ENCODE data around the gene BACH2. TPM values are rescaled to one million over a fixed set of nuclear protein-coding genes. Genes with fewer than 3 reads are reported as not detected.
A peak's percentile ranks its signal among the peaks of the same experiment; 100 is the strongest.

The BACH2 gene
- polyA plus RNA-seq, 1 of the 3 experiments (the other 2 are of a cell fraction): 0.46 TPM

DNA sequence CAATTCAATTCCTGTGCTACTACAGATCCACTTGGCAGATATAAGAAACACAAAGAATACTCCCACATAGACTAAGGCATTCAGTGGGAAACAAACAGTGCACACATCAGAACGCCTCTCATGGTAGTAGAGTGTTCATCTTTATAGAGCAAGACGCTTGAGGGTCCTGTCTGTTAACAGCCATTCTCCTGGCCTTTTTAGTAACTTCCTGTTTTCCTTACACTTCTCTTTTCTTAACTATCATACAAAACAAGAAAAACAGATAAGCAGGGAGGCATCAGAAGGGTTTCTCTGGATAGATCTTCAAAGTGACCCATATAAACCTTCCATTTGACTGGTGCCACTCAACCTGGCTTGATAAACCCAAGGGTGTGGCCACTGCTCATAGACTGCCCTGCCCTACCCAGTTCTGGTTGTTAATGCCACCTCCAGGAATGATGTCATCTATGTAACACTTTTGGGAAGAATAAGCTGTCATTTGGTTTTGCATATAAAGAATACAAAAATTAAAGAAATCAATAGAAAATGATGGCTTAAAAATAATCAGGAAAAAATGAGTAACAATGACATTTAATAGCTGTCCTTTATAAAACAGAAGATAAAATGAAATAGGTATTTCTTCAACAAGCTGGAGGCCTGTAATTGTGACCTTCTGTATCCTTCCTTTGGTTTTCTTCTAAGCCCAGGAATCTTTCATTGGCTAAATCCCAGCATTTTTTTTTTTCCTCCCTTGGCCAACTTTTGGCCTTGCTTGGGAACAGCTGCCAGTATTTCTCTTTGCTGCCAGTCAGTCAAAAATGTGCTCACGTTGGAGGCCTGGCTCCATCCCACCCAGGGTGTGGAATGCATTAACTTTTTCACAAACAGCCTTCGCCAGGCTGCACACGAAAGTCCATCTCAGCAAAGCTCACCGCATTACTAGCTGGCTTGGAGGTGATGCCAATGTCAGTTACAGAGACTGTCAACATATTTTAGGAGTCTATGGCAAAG is 298.9 kb downstream of the BACH2 start:
- H3K27me3 ChIP-seq (ENCODE audit: insufficient read depth): no peaks in the 10 kb centered on the region
- no peaks in the 10 kb centered on the region for H3K36me3 ChIP-seq (replicated peaks in 1 of 2; ENCODE audit: control insufficient read depth in 1 of 2, insufficient read depth in 2 of 2, low read length in 1 of 2)
- ChIA-PET POLR2A (no interaction called here), CTCF (no interaction called here)
- WGBS (ENCODE audit: low lambda C conversion rate): 68% methylated on average over 6 of the region's 6 CpGs
- H4K20me1 ChIP-seq (ENCODE audit: insufficient read depth): no peaks in the 10 kb centered on the region
- H3K4me3 ChIP-seq (ENCODE audit: low read depth in 2 of 2, low read length in 1 of 2): no peak overlapping the region
- H3F3A ChIP-seq (replicated peaks; ENCODE audit: insufficient read depth): peaks cover 3% of the 10 kb centered on the region
- no peaks in the 10 kb centered on the region for H3K79me2 ChIP-seq (ENCODE audit: insufficient read depth)
- H3K9me2 ChIP-seq: no peaks in the 10 kb centered on the region
- H2AFZ ChIP-seq (ENCODE audit: low read depth): no peak overlapping the region
- peak overlapping the region; percentile 3 to 62; a peak in 3 of 4 replicates for H3K27ac ChIP-seq (ENCODE audit: low read depth in 2 of 2, low read length in 1 of 2)
- no peak overlapping the region for H3K9ac ChIP-seq
- TF ChIP-seq RFX5 (IDR thresholded peaks at IDR 0.05; ENCODE audit: low read length) (no peak), RCOR1 (IDR thresholded peaks at IDR 0.05; ENCODE audit: low read length) (no peak), ELF1 (IDR thresholded peaks at IDR 0.05) (no peak), JUND (IDR thresholded peaks at IDR 0.05) (0 out of 2 replicates have a peak, but pooled peaks have one; percentile 7), RXRA (IDR thresholded peaks at IDR 0.05; ENCODE audit: borderline replicate concordance, low read depth) (0 out of 2 replicates have a peak, but pooled peaks have one; percentile 10), MEF2A (IDR thresholded peaks at IDR 0.05; ENCODE audit: borderline replicate concordance, low read depth) (no peak), NFIC (IDR thresholded peaks at IDR 0.05; ENCODE audit: borderline replicate concordance) (peak; percentile 72), TEAD4 (IDR thresholded peaks at IDR 0.05; ENCODE audit: borderline replicate concordance, insufficient read depth) (0 out of 2 replicates have a peak, but pooled peaks have one; percentile 44), GATA2 (CRISPR knock-in tag; IDR thresholded peaks at IDR 0.05) (no peak), EP300 (IDR thresholded peaks at IDR 0.05; ENCODE audit: borderline replicate concordance in 1 of 2, low read depth in 1 of 2, low read length in 1 of 2) (peak in 1 of 2 experiments; percentile 40; a peak in 1 of 4 replicates), TCF12 (IDR thresholded peaks at IDR 0.05) (peak; percentile 66), SMC3 (IDR thresholded peaks at IDR 0.05; ENCODE audit: low read depth, low read length) (no peak)
- TF ChIP-seq, protein P1, sequence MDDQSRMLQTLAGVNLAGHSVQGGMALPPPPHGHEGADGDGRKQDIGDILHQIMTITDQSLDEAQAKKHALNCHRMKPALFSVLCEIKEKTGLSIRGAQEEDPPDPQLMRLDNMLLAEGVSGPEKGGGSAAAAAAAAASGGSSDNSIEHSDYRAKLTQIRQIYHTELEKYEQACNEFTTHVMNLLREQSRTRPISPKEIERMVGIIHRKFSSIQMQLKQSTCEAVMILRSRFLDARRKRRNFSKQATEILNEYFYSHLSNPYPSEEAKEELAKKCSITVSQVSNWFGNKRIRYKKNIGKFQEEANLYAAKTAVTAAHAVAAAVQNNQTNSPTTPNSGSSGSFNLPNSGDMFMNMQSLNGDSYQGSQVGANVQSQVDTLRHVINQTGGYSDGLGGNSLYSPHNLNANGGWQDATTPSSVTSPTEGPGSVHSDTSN (IDR thresholded peaks at IDR 0.05): peak; percentile 71
- DNase-seq: no peak
- peaks cover 0 to 16% of the 10 kb centered on the region in 2 experiments; a peak in 2 of 4 replicates for H3K4me1 ChIP-seq (ENCODE audit: control insufficient read depth in 1 of 2, insufficient read depth in 2 of 2, low read depth in 1 of 2, low read length in 1 of 2)
- H3K4me2 ChIP-seq: no peak overlapping the region
- no peaks in the 10 kb centered on the region for H3K9me3 ChIP-seq

DNA sequence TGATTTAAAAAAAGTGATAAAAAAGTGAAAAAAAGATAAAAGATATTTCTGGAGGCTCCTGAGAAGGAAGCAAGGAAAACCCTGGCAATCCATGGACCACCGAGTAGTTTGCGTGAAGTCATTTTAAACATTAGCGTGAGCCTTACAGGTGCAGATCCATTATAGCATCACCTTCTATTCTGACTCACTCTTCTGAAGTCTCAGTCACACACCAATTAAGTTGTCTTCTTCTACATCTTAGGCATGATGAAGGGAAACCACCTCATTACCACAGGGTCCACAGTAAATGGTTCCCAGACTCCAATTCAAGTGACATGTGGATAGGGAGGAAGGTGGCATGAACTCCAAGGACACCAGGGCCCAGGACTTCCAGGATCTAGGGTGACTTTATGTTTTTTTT is 303.2 kb downstream of the BACH2 start:
- H3K4me3 ChIP-seq (ENCODE audit: low read depth in 2 of 2, low read length in 1 of 2): no peak overlapping the region
- H3K79me2 ChIP-seq (ENCODE audit: insufficient read depth): no peaks in the 10 kb centered on the region
- no peak for DNase-seq
- no peaks in the 10 kb centered on the region for H4K20me1 ChIP-seq (ENCODE audit: insufficient read depth)
- H3K36me3 ChIP-seq (replicated peaks in 1 of 2; ENCODE audit: control insufficient read depth in 1 of 2, insufficient read depth in 2 of 2, low read length in 1 of 2): no peaks in the 10 kb centered on the region
- H3K4me1 ChIP-seq (ENCODE audit: control insufficient read depth in 1 of 2, insufficient read depth in 2 of 2, low read depth in 1 of 2, low read length in 1 of 2): peaks cover 0 to 5% of the 10 kb centered on the region in 2 experiments; a peak in 1 of 4 replicates
- no peaks in the 10 kb centered on the region for H3K27me3 ChIP-seq (ENCODE audit: insufficient read depth)
- H3K4me2 ChIP-seq: no peak overlapping the region
- H3F3A ChIP-seq (replicated peaks; ENCODE audit: insufficient read depth): no peaks in the 10 kb centered on the region
- no peak overlapping the region for H2AFZ ChIP-seq (ENCODE audit: low read depth)
- CTCF ChIA-PET: no interaction called here
- no peaks in the 10 kb centered on the region for H3K9me3 ChIP-seq
- POLR2A ChIA-PET: no interaction called here
- no peaks in the 10 kb centered on the region for H3K9me2 ChIP-seq
- no peak overlapping the region for H3K9ac ChIP-seq
- H3K27ac ChIP-seq (ENCODE audit: low read depth in 2 of 2, low read length in 1 of 2): no peak overlapping the region
- 94% methylated on average over 3 of the region's 3 CpGs for WGBS (ENCODE audit: low lambda C conversion rate)
- TF ChIP-seq RCOR1 (IDR thresholded peaks at IDR 0.05; ENCODE audit: low read length) (no peak), CHD2 (IDR thresholded peaks at IDR 0.05; ENCODE audit: low read length, partially characterized antibody) (no peak), GABPA (IDR thresholded peaks at IDR 0.05; ENCODE audit: low read depth) (no peak), JUND (IDR thresholded peaks at IDR 0.05) (no peak)
- TF ChIP-seq, protein P2, sequence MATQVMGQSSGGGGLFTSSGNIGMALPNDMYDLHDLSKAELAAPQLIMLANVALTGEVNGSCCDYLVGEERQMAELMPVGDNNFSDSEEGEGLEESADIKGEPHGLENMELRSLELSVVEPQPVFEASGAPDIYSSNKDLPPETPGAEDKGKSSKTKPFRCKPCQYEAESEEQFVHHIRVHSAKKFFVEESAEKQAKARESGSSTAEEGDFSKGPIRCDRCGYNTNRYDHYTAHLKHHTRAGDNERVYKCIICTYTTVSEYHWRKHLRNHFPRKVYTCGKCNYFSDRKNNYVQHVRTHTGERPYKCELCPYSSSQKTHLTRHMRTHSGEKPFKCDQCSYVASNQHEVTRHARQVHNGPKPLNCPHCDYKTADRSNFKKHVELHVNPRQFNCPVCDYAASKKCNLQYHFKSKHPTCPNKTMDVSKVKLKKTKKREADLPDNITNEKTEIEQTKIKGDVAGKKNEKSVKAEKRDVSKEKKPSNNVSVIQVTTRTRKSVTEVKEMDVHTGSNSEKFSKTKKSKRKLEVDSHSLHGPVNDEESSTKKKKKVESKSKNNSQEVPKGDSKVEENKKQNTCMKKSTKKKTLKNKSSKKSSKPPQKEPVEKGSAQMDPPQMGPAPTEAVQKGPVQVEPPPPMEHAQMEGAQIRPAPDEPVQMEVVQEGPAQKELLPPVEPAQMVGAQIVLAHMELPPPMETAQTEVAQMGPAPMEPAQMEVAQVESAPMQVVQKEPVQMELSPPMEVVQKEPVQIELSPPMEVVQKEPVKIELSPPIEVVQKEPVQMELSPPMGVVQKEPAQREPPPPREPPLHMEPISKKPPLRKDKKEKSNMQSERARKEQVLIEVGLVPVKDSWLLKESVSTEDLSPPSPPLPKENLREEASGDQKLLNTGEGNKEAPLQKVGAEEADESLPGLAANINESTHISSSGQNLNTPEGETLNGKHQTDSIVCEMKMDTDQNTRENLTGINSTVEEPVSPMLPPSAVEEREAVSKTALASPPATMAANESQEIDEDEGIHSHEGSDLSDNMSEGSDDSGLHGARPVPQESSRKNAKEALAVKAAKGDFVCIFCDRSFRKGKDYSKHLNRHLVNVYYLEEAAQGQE (IDR thresholded peaks at IDR 0.05; ENCODE audit: low read depth, low read length): no peak
- TF ChIP-seq, protein P3, sequence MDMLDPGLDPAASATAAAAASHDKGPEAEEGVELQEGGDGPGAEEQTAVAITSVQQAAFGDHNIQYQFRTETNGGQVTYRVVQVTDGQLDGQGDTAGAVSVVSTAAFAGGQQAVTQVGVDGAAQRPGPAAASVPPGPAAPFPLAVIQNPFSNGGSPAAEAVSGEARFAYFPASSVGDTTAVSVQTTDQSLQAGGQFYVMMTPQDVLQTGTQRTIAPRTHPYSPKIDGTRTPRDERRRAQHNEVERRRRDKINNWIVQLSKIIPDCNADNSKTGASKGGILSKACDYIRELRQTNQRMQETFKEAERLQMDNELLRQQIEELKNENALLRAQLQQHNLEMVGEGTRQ (IDR thresholded peaks at IDR 0.05; ENCODE audit: borderline replicate concordance, low read depth, low read length): no peak
- TF ChIP-seq, protein P4, sequence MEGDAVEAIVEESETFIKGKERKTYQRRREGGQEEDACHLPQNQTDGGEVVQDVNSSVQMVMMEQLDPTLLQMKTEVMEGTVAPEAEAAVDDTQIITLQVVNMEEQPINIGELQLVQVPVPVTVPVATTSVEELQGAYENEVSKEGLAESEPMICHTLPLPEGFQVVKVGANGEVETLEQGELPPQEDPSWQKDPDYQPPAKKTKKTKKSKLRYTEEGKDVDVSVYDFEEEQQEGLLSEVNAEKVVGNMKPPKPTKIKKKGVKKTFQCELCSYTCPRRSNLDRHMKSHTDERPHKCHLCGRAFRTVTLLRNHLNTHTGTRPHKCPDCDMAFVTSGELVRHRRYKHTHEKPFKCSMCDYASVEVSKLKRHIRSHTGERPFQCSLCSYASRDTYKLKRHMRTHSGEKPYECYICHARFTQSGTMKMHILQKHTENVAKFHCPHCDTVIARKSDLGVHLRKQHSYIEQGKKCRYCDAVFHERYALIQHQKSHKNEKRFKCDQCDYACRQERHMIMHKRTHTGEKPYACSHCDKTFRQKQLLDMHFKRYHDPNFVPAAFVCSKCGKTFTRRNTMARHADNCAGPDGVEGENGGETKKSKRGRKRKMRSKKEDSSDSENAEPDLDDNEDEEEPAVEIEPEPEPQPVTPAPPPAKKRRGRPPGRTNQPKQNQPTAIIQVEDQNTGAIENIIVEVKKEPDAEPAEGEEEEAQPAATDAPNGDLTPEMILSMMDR (IDR thresholded peaks at IDR 0.05): no peak

Data from SK-N-SH (cell line).